ENCODE results near the gene PLA2G10. TPM values are rescaled to one million over a fixed set of nuclear protein-coding genes. Genes with fewer than 3 reads are reported as not detected.

Gene PLA2G10
- total and polyA plus RNA-seq, 2 donors from 2014 or later = not detected

- DNase-seq (peak; percentile 96 to 99 (median 98)), FAIRE-seq (no peak)
- H3K27me3 ChIP-seq (ENCODE audit: control insufficient read depth, insufficient read depth, low read length) = no peaks in the 10 kb centered on the region
- peak within 1 kb of the TSS; percentile 85 to 88 for H3K27ac ChIP-seq (ENCODE audit: low read depth in 2 of 2, low read length in 2 of 2)
- H3K4me1 ChIP-seq (ENCODE audit: control insufficient read depth in 2 of 3, insufficient read depth in 2 of 3, low read depth in 1 of 3, low read length in 3 of 3) = peaks cover 2 to 21% (median 17%) of the 10 kb centered on the region in 3 donors
- peak within 1 kb of the TSS; percentile 71 to 88 (median 85) for H3K9ac ChIP-seq (ENCODE audit: low read length in 3 of 3)
- peak within 1 kb of the TSS; percentile 82 to 91 (median 87) for H3K4me3 ChIP-seq (ENCODE audit: low read length in 3 of 3)
- TF ChIP-seq, protein P1, sequence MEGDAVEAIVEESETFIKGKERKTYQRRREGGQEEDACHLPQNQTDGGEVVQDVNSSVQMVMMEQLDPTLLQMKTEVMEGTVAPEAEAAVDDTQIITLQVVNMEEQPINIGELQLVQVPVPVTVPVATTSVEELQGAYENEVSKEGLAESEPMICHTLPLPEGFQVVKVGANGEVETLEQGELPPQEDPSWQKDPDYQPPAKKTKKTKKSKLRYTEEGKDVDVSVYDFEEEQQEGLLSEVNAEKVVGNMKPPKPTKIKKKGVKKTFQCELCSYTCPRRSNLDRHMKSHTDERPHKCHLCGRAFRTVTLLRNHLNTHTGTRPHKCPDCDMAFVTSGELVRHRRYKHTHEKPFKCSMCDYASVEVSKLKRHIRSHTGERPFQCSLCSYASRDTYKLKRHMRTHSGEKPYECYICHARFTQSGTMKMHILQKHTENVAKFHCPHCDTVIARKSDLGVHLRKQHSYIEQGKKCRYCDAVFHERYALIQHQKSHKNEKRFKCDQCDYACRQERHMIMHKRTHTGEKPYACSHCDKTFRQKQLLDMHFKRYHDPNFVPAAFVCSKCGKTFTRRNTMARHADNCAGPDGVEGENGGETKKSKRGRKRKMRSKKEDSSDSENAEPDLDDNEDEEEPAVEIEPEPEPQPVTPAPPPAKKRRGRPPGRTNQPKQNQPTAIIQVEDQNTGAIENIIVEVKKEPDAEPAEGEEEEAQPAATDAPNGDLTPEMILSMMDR (IDR thresholded peaks at IDR 0.05; ENCODE audit: borderline replicate concordance, extremely low read depth, insufficient read depth) = no peak
- no peaks in the 10 kb centered on the region for H3K9me3 ChIP-seq (ENCODE audit: control insufficient read depth in 2 of 3, insufficient read depth in 1 of 3, low read length in 3 of 3)
- peaks cover 4 to 8% (median 8%) of the 10 kb centered on the region in 3 donors for H3K36me3 ChIP-seq (ENCODE audit: control insufficient read depth in 2 of 3, insufficient read depth in 3 of 3, low read length in 3 of 3)
- intact Hi-C loops (cut with DNase I) = no loop called here
These were observed 64.0 kb downstream of the PLA2G10 start, which contains the start of gene PARN for GRCh38 chr16:14629919-14630619. Gene PARN (minus strand): TSS chr16:14630260. CDS start chr16:14630125, 135 bp downstream.

- TF ChIP-seq, protein P1 (IDR thresholded peaks at IDR 0.05; ENCODE audit: borderline replicate concordance, extremely low read depth, insufficient read depth) = no peak
- Histone ChIP-seq H3K36me3 (ENCODE audit: control insufficient read depth in 2 of 3, insufficient read depth in 3 of 3, low read length in 3 of 3) (peaks cover 4 to 8% (median 8%) of the 10 kb centered on the region in 3 donors), H3K4me1 (ENCODE audit: control insufficient read depth in 2 of 3, insufficient read depth in 2 of 3, low read depth in 1 of 3, low read length in 3 of 3) (peaks cover 2 to 17% (median 12%) of the 10 kb centered on the region in 3 donors), H3K9me3 (ENCODE audit: control insufficient read depth in 2 of 3, insufficient read depth in 1 of 3, low read length in 3 of 3) (no peaks in the 10 kb centered on the region), H3K4me3 (ENCODE audit: low read length in 3 of 3) (peak overlapping the region; percentile 78 to 91 (median 82)), H3K9ac (ENCODE audit: low read length in 3 of 3) (peak overlapping the region; percentile 53 to 88 (median 85)), H3K27me3 (ENCODE audit: control insufficient read depth, insufficient read depth, low read length) (no peaks in the 10 kb centered on the region), H3K27ac (ENCODE audit: low read depth in 2 of 2, low read length in 2 of 2) (peak overlapping the region; percentile 85 to 88)
- no peak for FAIRE-seq
- intact Hi-C loops (cut with DNase I) = no loop called here
- DNase-seq = peak in 1 of 5 donors; percentile 15
These were observed 64.5 kb downstream of the PLA2G10 start for GRCh38 chr16:14629612-14629918.

DNA sequence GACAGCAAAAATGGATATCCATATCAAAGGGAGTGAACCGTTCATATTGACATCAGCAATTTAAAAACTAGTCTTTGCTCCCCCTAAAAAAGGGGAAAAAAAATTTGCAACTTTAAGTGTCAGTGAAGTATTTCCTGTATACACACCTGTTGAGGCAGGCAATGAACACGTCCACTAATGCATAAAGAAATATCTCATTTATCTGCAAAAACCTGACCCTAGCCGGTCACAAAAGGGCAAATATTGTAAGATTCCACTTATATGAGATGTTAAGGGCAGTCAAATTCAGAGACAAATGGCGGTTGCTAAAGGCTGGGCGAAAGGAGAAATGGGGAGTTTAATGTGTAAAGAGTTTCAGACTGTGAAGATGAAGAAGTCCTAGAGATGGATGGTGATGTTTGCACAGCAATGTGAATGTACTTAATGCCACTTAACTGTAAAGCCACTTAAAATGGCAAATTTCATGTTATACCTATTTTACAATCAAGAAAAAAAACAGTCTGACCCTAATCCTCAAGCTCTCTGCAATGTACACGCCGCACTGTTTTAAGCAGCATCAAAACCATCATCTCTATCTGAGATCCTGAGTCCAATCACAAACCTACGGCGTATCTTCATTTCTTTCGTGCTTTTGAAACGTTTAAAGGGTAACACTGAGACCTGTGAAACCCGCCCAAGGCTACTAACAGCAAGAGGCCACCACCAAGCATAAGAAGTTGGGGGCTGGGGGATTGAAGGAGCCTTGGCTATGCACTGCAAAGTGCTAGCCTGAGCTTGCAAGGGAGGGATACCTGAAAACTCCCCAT, 65.1 kb downstream of the PLA2G10 start:
- intact Hi-C loops (cut with DNase I) = no loop called here
- TF ChIP-seq, protein P1 (IDR thresholded peaks at IDR 0.05; ENCODE audit: borderline replicate concordance, extremely low read depth, insufficient read depth) = no peak
- no peaks in the 10 kb centered on the region for H3K9me3 ChIP-seq (ENCODE audit: control insufficient read depth in 2 of 3, insufficient read depth in 1 of 3, low read length in 3 of 3)
- peak overlapping the region; percentile 6 to 88 (median 85) for H3K9ac ChIP-seq (ENCODE audit: low read length in 3 of 3)
- no peak for FAIRE-seq
- H3K27ac ChIP-seq (ENCODE audit: low read depth in 2 of 2, low read length in 2 of 2) = peak overlapping the region in 1 of 2 donors; percentile 85
- no peak for DNase-seq
- no peaks in the 10 kb centered on the region for H3K27me3 ChIP-seq (ENCODE audit: control insufficient read depth, insufficient read depth, low read length)
- H3K4me3 ChIP-seq (ENCODE audit: low read length in 3 of 3) = peak overlapping the region; percentile 78 to 91 (median 82)
- peaks cover 4 to 8% (median 8%) of the 10 kb centered on the region in 3 donors for H3K36me3 ChIP-seq (ENCODE audit: control insufficient read depth in 2 of 3, insufficient read depth in 3 of 3, low read length in 3 of 3)
- H3K4me1 ChIP-seq (ENCODE audit: control insufficient read depth in 2 of 3, insufficient read depth in 2 of 3, low read depth in 1 of 3, low read length in 3 of 3) = peaks cover 2 to 14% (median 7%) of the 10 kb centered on the region in 3 donors

Data from kidney (tissue), 14 donors.